Measurements from ENCODE around the gene GPATCH8. TPM values are rescaled to one million over a fixed set of nuclear protein-coding genes. Genes with fewer than 3 reads are reported as not detected.
A peak's percentile ranks its signal among the peaks of the same experiment; 100 is the strongest.

Gene GPATCH8
- total and polyA plus RNA-seq, 8 donors, result 5.2 to 58.2 (median 19.5) TPM

DNA sequence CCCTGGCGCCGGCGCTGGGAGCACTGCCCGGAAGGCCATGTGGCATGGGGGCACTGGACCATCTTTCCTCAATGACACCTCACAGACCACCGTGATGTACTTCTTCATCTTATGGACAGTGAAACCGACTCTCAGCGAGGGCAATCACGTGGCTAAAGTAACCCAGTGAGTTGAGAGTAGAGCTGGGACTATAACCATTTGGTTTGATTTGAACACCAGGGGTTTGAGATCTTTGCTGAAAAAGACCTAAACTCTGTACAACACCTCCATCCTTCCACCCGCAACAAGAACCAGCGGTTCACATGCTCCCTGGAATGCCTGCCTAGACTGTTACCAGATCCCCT lies 117.1 kb downstream of the GPATCH8 start:
- intact Hi-C loops (cut with DNase I; ENCODE audit: low total_unique reads), result no loop called here
- DNase-seq, result no peak
- Histone ChIP-seq H3K4me1 (peaks cover 8 to 25% (median 20%) of the 10 kb centered on the region in 4 donors), H3K4me3 (peak overlapping the region; percentile 49 to 58 (median 54)), H3K36me3 (no peaks in the 10 kb centered on the region), H3K27ac (peak overlapping the region in 1 of 5 donors; percentile 69), H3K9me3 (no peaks in the 10 kb centered on the region), H3K27me3 (peaks cover 0 to 32% (median 17%) of the 10 kb centered on the region in 3 donors)
- 32 to 56% (median 40%) methylated on average over 6 to 10 of the region's 10 CpGs for WGBS, 5 donors
- no peak for TF ChIP-seq POLR2A (IDR thresholded peaks at IDR 0.05)
- TF ChIP-seq, protein P1, sequence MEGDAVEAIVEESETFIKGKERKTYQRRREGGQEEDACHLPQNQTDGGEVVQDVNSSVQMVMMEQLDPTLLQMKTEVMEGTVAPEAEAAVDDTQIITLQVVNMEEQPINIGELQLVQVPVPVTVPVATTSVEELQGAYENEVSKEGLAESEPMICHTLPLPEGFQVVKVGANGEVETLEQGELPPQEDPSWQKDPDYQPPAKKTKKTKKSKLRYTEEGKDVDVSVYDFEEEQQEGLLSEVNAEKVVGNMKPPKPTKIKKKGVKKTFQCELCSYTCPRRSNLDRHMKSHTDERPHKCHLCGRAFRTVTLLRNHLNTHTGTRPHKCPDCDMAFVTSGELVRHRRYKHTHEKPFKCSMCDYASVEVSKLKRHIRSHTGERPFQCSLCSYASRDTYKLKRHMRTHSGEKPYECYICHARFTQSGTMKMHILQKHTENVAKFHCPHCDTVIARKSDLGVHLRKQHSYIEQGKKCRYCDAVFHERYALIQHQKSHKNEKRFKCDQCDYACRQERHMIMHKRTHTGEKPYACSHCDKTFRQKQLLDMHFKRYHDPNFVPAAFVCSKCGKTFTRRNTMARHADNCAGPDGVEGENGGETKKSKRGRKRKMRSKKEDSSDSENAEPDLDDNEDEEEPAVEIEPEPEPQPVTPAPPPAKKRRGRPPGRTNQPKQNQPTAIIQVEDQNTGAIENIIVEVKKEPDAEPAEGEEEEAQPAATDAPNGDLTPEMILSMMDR (IDR thresholded peaks at IDR 0.05), result no peak
- TF ChIP-seq EP300 (IDR thresholded peaks at IDR 0.05), result no peak
- TF ChIP-seq POLR2AphosphoS5 (IDR thresholded peaks at IDR 0.05), result no peak

DNA sequence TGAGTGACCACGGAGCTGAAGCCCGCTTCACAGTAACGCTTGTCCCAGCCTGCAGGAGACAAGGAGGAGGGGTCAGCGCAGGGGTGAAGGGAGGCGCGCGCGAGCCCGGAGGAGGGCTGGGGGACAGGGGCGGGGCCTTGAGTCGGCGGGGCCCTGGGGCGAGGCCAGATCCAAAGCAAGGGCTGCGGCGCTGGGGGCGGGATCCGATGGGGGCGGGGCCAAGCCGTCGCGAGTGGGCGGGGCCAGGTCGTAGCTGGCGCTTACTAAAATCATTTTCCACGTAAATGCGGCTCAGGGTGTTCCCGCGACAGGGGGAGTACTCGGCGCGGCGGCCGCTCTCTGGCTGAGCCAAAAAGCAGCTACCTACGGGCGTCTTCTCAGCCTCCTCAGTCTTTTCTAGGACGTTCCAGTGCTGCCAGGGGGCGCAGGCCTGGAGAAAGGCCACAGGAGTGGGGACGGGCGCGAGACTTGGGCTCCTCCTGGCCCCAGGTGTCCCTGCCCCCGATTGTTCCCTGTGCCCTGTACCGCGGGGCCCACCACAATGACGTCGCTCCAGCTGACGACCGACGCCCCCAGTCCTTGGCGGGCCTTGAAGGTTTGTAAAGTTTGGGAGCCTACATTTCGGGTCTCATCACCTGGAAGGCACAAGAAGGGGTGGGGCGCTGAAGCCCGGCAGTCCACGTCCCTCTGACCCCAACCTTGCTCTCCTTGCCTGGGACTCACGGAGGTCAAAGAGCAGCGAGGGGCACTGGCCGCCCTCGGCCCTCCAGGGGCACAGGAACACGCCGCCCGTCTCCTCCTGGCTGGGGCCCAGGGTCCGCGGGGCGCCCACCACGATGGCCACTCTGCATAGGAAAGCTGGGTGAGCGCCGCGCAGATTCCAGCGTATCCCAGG lies 117.7 kb downstream of the GPATCH8 start:
- Histone ChIP-seq H3K27me3 (peaks cover 0 to 32% (median 17%) of the 10 kb centered on the region in 3 donors), H3K27ac (peak overlapping the region in 1 of 5 donors; percentile 69)
- TF ChIP-seq POLR2A (IDR thresholded peaks at IDR 0.05) (no peak), POLR2AphosphoS5 (IDR thresholded peaks at IDR 0.05) (peak in 1 of 3 donors; percentile 21)

DNA sequence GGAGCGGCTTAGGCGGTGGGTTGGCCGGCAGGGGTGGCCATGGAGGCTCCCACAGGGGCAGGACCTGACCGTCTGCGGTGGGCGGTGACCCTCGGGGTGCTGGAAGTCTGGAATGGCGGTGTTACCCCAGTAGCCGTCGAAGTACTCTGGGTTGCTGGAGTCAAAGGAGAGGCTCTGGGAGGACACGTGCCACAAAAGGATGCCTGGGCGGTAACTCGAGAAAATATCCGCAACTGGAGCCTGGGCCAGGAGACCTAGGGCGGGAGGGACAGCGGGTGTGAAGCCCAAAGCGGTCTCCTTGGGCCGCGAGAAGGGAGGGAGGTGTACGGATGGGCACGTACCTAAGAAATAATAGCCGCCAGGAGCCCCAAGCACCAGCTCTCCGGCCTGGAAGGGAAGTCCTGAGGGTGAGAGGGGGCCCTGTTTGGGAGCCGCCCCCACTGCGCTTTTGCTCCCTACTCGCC lies 118.4 kb downstream of the GPATCH8 start:
- TF ChIP-seq POLR2A (IDR thresholded peaks at IDR 0.05), result no peak
- TF ChIP-seq, protein P1 (IDR thresholded peaks at IDR 0.05), result no peak
- no peak for TF ChIP-seq POLR2AphosphoS5 (IDR thresholded peaks at IDR 0.05)
- TF ChIP-seq EP300 (IDR thresholded peaks at IDR 0.05), result no peak
- H3K4me1 ChIP-seq, result peaks cover 8 to 25% (median 20%) of the 10 kb centered on the region in 4 donors
- peak overlapping the region in 1 of 5 donors; percentile 69 for H3K27ac ChIP-seq
- peak in 1 of 2 donors; percentile 48 for DNase-seq
- intact Hi-C loops (cut with DNase I; ENCODE audit: low total_unique reads), result no loop called here
- peaks cover 0 to 32% (median 17%) of the 10 kb centered on the region in 3 donors for H3K27me3 ChIP-seq
- H3K36me3 ChIP-seq, result no peaks in the 10 kb centered on the region
- no peaks in the 10 kb centered on the region for H3K9me3 ChIP-seq
- H3K4me3 ChIP-seq, result peak overlapping the region; percentile 49 to 58 (median 54)
- 4 to 11% (median 7%) methylated on average over 23 to 26 of the region's 26 CpGs for WGBS, 5 donors

More for the DNA sequence above, 117.7 kb downstream of the GPATCH8 start:
- Histone ChIP-seq H3K4me1 (peaks cover 8 to 25% (median 20%) of the 10 kb centered on the region in 4 donors), H3K9me3 (no peaks in the 10 kb centered on the region), H3K4me3 (peak overlapping the region; percentile 49 to 58 (median 54)), H3K36me3 (no peaks in the 10 kb centered on the region)
- WGBS, 5 donors, result 1 to 6% (median 5%) methylated on average over 39 to 68 of the region's 68 CpGs
- peak; percentile 85 to 95 for DNase-seq
- intact Hi-C loops (cut with DNase I; ENCODE audit: low total_unique reads), result no loop called here

DNA sequence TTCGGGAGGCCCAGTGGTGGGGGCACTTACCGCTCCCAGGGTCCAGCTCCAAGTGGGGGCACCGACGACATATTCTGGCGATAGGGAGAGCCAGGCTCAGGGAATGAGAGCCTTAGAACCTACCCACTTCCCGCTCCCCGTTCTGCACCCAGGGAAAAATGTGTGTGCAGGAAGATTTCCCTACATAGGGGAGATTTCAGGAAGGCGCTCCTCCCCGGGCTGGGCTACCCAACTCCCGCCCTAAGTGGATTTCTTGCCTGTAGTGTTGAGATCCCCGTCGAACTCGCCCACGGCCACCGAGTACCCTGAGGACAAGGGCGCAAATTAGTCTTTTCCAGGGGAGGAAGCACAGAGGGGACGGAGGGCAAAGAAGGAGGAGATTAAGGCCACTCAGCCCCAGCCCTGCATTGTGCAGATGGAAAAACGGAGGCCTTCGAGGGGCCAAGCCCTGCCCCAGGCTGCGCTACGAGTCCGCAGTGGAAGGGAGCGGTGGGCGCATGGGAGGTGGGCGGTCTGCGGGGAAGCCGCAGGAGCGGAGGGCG lies 118.9 kb downstream of the GPATCH8 start:
- Histone ChIP-seq H3K4me3 (peak overlapping the region in 3 of 4 donors; percentile 53 to 58 (median 54)), H3K27ac (no peak overlapping the region), H3K9me3 (no peaks in the 10 kb centered on the region), H3K36me3 (no peaks in the 10 kb centered on the region), H3K4me1 (peaks cover 8 to 25% (median 20%) of the 10 kb centered on the region in 4 donors), H3K27me3 (peaks cover 0 to 32% (median 17%) of the 10 kb centered on the region in 3 donors)
- WGBS, 5 donors, result 19 to 44% (median 22%) methylated on average over 28 to 29 of the region's 29 CpGs
- no peak for DNase-seq
- intact Hi-C loops (cut with DNase I; ENCODE audit: low total_unique reads), result no loop called here
- TF ChIP-seq POLR2A (IDR thresholded peaks at IDR 0.05), result no peak

DNA sequence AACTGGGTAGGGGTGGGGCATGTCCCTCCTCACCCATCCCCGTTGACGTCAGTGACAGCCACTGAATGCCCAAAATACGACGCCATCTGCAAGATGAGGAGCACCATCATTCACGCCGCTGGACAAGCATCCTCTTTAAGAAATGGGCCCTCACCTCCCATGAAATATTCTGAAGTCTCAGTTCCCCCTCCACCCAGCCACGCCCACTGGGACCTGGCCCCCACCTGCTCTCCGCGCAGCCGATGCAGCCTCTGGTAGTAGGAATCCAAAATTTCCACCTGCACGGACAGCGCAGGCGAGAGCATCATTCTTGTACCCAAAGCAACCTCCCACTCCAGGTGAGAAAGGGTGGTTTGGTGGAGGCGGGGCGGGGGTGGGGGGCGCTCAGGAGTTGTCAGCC lies 119.3 kb downstream of the GPATCH8 start:
- 59 to 74% (median 63%) methylated on average over 16 of the region's 16 CpGs for WGBS, 5 donors
- no peak for TF ChIP-seq POLR2A (IDR thresholded peaks at IDR 0.05)
- TF ChIP-seq POLR2AphosphoS5 (IDR thresholded peaks at IDR 0.05), result no peak
- no peak for TF ChIP-seq EP300 (IDR thresholded peaks at IDR 0.05)
- TF ChIP-seq, protein P1 (IDR thresholded peaks at IDR 0.05), result no peak
- Histone ChIP-seq H3K4me3 (no peak overlapping the region), H3K27me3 (peaks cover 0 to 32% (median 17%) of the 10 kb centered on the region in 3 donors), H3K4me1 (peaks cover 8 to 25% (median 20%) of the 10 kb centered on the region in 4 donors), H3K36me3 (no peaks in the 10 kb centered on the region), H3K9me3 (no peaks in the 10 kb centered on the region), H3K27ac (no peak overlapping the region)
- DNase-seq, result no peak
- intact Hi-C loops (cut with DNase I; ENCODE audit: low total_unique reads), result no loop called here
